GM12891 (cell line): Measurements from ENCODE around the gene PTGFRN.

Experiments
- DNase-seq: peaks from one replicate; pipeline ENCODE4 v3.0.0; 2011; ENCODE audit warnings: low spot score; ENCODE audit not compliant: insufficient read length
- FAIRE-seq: peaks from 2 replicates; lab custom pipeline; 2011; peaks lifted over from hg19 to GRCh38; lab: Jason Lieb, UNC
- PAX5 ChIP-seq: IDR thresholded peaks from 2 replicates; pipeline ENCODE4 v1.6.1; 2011; ENCODE audit warnings: low read length, moderate library complexity, mild to moderate bottlenecking; ENCODE audit not compliant: insufficient read depth, severe bottlenecking
- POLR2A ChIP-seq: IDR thresholded peaks from 2 replicates; pipeline ENCODE4 v1.6.1; 2011; ENCODE audit warnings: low read depth, low read length, control low read depth
- POLR2AphosphoS5 ChIP-seq: IDR thresholded peaks from 2 replicates; pipeline ENCODE4 v1.6.1; 2011; ENCODE audit warnings: low read depth, low read length, control low read depth
- POU2F2 ChIP-seq: IDR thresholded peaks from 2 replicates; pipeline ENCODE4 v1.6.1; 2011; ENCODE audit warnings: low read depth, mild to moderate bottlenecking, control low read depth, low read length, moderate library complexity
- SPI1 ChIP-seq: IDR thresholded peaks from 2 replicates; pipeline ENCODE4 v1.6.1; 2011; ENCODE audit warnings: low read depth, low read length, control low read depth
- TAF1 ChIP-seq: IDR thresholded peaks from 2 replicates; pipeline ENCODE4 v1.6.1; 2011; ENCODE audit warnings: low read depth, low read length, control low read depth

The PTGFRN gene

DNA sequence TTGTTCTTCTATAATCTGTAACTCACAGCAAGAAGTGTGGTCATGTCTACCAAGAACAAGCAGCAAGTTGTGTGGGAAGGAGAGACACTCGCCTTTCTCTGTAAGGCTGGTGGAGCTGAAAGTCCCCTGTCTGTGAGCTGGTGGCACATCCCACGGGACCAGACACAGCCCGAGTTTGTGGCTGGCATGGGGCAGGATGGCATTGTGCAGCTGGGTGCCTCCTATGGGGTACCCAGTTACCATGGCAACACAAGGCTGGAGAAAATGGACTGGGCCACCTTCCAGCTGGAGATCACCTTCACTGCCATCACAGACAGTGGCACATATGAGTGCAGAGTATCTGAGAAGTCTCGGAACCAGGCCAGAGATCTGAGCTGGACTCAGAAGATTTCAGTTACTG is 107.3 kb downstream of the PTGFRN start:
- no peak for FAIRE-seq

DNA sequence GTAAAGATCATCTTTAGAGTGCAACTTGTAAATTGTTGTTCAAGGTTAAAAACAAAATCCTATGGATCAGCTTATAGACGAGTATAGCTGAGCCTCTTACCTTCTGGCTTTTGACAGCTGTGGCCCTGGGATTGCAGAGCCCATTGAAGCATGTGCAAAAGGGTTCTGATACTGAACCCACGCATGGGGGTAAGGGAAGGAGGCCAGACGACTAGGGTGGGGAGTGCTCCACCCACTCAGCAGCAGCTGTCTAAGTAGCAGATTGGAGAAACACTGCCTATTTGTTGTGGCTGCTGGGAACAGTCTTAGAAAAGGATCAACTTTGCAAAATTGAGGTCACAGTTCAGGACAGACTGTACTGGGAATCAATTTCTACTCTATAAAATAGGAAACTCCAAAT is 107.9 kb downstream of the PTGFRN start:
- DNase-seq, result no peak
- no peak for FAIRE-seq
- TF ChIP-seq TAF1 (no peak), POLR2AphosphoS5 (no peak), SPI1 (no peak), PAX5 (no peak), POLR2A (no peak), POU2F2 (no peak)

More for the DNA sequence above, 107.3 kb downstream of the PTGFRN start:
- no peak for TF ChIP-seq SPI1
- TF ChIP-seq PAX5, result no peak
- TF ChIP-seq POU2F2, result no peak
- TF ChIP-seq POLR2A, result no peak
- TF ChIP-seq TAF1, result no peak
- no peak for TF ChIP-seq POLR2AphosphoS5
- no peak for DNase-seq

- DNase-seq (no peak), FAIRE-seq (no peak)
- TF ChIP-seq SPI1 (no peak), POLR2A (no peak), POU2F2 (no peak), TAF1 (no peak), POLR2AphosphoS5 (no peak), PAX5 (no peak)
Observed at GRCh38 chr1:117020526-117021156, 110.9 kb downstream of the PTGFRN start.

DNA sequence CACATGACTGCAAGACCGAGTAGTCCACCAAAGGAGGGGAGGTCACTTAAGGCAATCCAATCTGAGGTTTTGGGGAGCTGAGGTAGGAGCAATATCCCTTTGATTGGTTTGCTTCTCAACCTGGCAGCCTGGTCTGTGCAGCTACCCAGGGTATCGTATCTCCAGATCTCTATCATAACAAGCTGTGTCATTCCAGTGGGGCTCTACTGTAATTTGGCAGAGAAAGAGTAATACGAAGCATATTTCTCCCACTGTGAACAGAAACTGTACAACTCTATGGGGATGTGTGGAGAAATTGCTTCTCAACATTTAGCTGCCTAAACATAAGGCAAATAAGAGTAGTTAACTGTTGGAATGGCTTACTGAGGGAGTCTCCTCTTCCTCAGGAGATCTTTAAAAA is 112.4 kb downstream of the PTGFRN start:
- FAIRE-seq (no peak), DNase-seq (no peak)
- no peak for TF ChIP-seq POLR2AphosphoS5
- TF ChIP-seq SPI1, result no peak
- TF ChIP-seq TAF1, result no peak
- no peak for TF ChIP-seq POU2F2
- TF ChIP-seq PAX5, result no peak
- no peak for TF ChIP-seq POLR2A

DNA sequence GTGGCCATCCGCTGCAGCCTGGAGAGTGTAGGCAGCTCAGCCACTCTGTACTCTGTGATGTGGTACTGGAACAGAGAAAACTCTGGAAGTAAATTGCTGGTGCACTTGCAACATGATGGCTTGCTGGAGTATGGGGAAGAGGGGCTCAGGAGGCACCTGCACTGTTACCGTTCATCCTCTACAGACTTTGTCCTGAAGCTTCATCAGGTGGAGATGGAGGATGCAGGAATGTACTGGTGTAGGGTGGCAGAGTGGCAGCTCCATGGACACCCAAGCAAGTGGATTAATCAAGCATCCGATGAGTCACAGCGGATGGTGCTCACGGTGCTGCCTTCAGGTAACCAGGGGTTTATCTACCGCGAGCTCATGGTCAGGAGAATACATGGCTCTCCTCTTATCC is 115.9 kb downstream of the PTGFRN start:
- TF ChIP-seq SPI1, result no peak
- no peak for TF ChIP-seq TAF1
- no peak for TF ChIP-seq PAX5
- TF ChIP-seq POU2F2, result no peak
- no peak for TF ChIP-seq POLR2AphosphoS5
- TF ChIP-seq POLR2A, result no peak
- DNase-seq (no peak), FAIRE-seq (no peak)

GRCh38 chr1:117026361-117026760 is 116.6 kb downstream of the PTGFRN start:
- DNase-seq (no peak), FAIRE-seq (no peak)
- TF ChIP-seq POLR2A (no peak), POU2F2 (no peak), POLR2AphosphoS5 (no peak), PAX5 (no peak), TAF1 (no peak), SPI1 (no peak)

- DNase-seq, result no peak
- no peak for TF ChIP-seq SPI1
- TF ChIP-seq TAF1, result no peak
- no peak for TF ChIP-seq POLR2AphosphoS5
- no peak for TF ChIP-seq POLR2A
- no peak for TF ChIP-seq POU2F2
- TF ChIP-seq PAX5, result no peak
- no peak for FAIRE-seq
Observed at GRCh38 chr1:117029685-117030084, 120.0 kb downstream of the PTGFRN start.

- DNase-seq, result no peak
- TF ChIP-seq POU2F2 (no peak), POLR2A (no peak), PAX5 (no peak), TAF1 (no peak), POLR2AphosphoS5 (no peak), SPI1 (no peak)
- no peak for FAIRE-seq
Observed at GRCh38 chr1:117030271-117030877, 120.7 kb downstream of the PTGFRN start.

DNA sequence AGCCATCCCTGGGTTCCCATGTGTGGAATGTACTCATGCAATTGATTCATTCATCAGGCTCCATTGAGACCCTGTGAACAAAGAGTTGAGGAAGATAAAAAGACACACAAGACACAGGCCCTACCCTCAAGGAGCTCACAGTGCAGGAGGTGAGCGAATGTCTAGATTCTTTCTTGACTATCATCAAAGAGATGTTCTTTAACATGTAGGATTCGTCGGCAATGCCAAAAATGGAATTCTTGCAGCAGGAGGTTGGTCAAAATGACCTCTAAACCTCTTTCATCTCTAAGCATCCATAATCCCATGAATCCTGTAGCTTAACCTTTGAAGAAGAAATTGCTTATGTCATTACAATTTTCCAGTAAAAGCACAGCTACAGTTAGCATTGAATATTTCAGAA is 122.5 kb downstream of the PTGFRN start:
- TF ChIP-seq POU2F2 (no peak), POLR2AphosphoS5 (no peak), PAX5 (no peak), SPI1 (no peak), POLR2A (no peak), TAF1 (no peak)
- DNase-seq (no peak), FAIRE-seq (no peak)
